Nephron progenitor cell (in vitro differentiated cells): Measurements from ENCODE around the gene NLGN1.

Experiments
- DNase-seq: peaks from one replicate; pipeline ENCODE4 v3.0.0; 2021
- H3K27ac Mint-ChIP-seq: 2 replicates; pipeline ENCODE4 v1.8.0; 2021; ENCODE audit warnings: mild to moderate bottlenecking, moderate library complexity, mixed read lengths
- H3K27me3 Mint-ChIP-seq: 2 replicates; pipeline ENCODE4 v1.8.0; 2021; ENCODE audit warnings: mild to moderate bottlenecking, low read depth, mixed read lengths; ENCODE audit not compliant: poor library complexity
- H3K36me3 Mint-ChIP-seq: 2 replicates; pipeline ENCODE4 v1.8.0; 2021; ENCODE audit warnings: low read depth, mixed read lengths
- H3K4me1 Mint-ChIP-seq: 2 replicates; pipeline ENCODE4 v1.8.0; 2021; ENCODE audit warnings: mixed read lengths
- H3K4me3 Mint-ChIP-seq: 2 replicates; pipeline ENCODE4 v1.8.0; 2021; ENCODE audit warnings: mild to moderate bottlenecking, moderate library complexity, mixed read lengths
- H3K9me3 Mint-ChIP-seq: 2 replicates; pipeline ENCODE4 v1.8.0; 2021; ENCODE audit warnings: mild to moderate bottlenecking, moderate library complexity, mixed read lengths
- TF ChIP-seq, protein P1 (sequence below): fragments of 200-600 bp; sonication (generic); IDR thresholded peaks from 2 replicates; pipeline ENCODE4 v1.5.0; 2021; ENCODE audit warnings: antibody characterized with exemption

Gene NLGN1

DNA sequence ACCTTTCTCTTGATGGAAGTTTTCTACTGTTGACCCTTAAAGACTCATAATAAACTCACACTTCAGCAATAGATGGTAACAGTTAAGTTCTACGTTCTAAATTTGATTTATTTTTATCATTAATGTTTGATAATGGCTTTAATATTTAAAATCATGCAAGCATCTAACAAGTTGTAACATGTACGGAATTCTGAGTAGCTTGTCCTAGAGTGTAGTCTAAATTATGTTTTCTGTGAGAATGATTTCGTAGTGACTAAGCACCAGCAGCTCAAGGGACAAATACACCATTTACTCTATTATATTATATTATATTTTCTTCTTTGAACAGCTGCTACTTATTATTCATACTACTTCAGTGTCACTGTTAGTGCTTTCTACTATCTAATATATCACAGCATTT lies 345.6 kb downstream of the NLGN1 start:
- Mint-ChIP-seq H3K9me3 (no peaks in the 10 kb centered on the region), H3K4me1 (no peaks in the 10 kb centered on the region), H3K27me3 (no peaks in the 10 kb centered on the region), H3K4me3 (no peak overlapping the region), H3K36me3 (no peaks in the 10 kb centered on the region), H3K27ac (no peak overlapping the region)
- no peak for DNase-seq
- TF ChIP-seq, protein P1, sequence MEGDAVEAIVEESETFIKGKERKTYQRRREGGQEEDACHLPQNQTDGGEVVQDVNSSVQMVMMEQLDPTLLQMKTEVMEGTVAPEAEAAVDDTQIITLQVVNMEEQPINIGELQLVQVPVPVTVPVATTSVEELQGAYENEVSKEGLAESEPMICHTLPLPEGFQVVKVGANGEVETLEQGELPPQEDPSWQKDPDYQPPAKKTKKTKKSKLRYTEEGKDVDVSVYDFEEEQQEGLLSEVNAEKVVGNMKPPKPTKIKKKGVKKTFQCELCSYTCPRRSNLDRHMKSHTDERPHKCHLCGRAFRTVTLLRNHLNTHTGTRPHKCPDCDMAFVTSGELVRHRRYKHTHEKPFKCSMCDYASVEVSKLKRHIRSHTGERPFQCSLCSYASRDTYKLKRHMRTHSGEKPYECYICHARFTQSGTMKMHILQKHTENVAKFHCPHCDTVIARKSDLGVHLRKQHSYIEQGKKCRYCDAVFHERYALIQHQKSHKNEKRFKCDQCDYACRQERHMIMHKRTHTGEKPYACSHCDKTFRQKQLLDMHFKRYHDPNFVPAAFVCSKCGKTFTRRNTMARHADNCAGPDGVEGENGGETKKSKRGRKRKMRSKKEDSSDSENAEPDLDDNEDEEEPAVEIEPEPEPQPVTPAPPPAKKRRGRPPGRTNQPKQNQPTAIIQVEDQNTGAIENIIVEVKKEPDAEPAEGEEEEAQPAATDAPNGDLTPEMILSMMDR, result no peak

DNA sequence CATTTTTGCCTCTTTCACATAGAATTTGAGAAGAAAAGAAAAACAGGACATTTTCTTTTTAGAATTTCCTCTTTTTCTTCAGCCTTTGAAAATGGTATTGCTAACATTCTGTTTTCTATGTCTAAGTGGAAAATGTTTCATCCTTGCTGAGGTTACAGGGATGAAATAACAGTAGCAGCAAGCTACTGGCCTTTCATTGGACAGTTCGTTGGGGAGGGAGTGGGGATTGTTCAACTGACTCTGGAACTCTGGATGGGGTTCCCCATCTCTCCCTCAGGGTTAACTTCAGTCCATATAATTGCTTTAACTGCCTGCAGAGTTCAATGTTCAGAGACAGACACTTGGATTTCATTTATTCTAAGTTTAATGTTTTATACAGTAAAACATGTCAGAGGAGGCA lies 346.0 kb downstream of the NLGN1 start:
- TF ChIP-seq, protein P1, result no peak
- DNase-seq, result no peak
- H3K4me3 Mint-ChIP-seq, result no peak overlapping the region
- no peaks in the 10 kb centered on the region for H3K36me3 Mint-ChIP-seq
- no peaks in the 10 kb centered on the region for H3K9me3 Mint-ChIP-seq
- H3K4me1 Mint-ChIP-seq, result no peaks in the 10 kb centered on the region
- no peaks in the 10 kb centered on the region for H3K27me3 Mint-ChIP-seq
- no peak overlapping the region for H3K27ac Mint-ChIP-seq

DNA sequence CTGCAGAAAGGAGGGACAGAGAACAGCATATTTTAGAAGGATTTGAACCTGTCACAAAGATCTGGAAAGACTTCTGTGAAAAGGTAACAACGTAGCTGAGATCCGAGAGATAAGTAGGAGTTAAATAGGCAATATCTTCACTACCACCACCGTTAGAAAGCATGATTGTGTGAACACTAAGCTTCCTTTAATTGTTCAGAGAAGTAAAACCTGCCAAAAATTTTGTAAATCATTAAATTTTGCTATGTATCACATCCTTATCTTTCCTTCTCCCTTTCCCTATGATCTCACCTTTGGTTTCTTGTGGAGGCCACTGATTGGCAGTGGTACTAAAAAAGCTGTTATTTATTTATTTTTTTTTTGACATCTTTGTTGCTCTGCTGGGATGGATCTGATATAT lies 346.9 kb downstream of the NLGN1 start:
- no peak for DNase-seq
- Mint-ChIP-seq H3K27me3 (no peaks in the 10 kb centered on the region), H3K27ac (no peak overlapping the region), H3K36me3 (no peaks in the 10 kb centered on the region), H3K9me3 (no peaks in the 10 kb centered on the region), H3K4me1 (no peaks in the 10 kb centered on the region), H3K4me3 (no peak overlapping the region)
- TF ChIP-seq, protein P1, result no peak

DNA sequence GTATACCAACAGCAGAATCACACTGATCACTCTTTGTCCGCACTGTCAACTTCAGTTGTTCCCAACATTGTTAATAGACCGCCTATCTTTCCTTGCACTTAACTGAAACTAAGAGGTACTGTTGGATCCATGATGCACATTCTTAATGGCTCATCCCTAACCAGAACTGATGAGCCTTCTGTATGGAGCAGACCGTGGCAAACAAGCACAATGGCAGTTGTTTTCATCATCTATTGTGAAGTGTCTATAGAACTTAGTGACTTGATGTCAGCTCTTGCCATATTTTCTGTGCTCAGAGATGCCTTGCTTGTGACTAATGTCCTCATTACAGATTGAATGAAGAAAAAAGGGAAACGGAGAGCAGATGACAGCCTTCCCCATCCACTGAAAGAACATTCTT lies 347.4 kb downstream of the NLGN1 start:
- Mint-ChIP-seq H3K27me3 (no peaks in the 10 kb centered on the region), H3K4me1 (no peaks in the 10 kb centered on the region), H3K4me3 (no peak overlapping the region), H3K36me3 (no peaks in the 10 kb centered on the region), H3K27ac (no peak overlapping the region), H3K9me3 (no peaks in the 10 kb centered on the region)
- DNase-seq, result no peak
- TF ChIP-seq, protein P1, result no peak

DNA sequence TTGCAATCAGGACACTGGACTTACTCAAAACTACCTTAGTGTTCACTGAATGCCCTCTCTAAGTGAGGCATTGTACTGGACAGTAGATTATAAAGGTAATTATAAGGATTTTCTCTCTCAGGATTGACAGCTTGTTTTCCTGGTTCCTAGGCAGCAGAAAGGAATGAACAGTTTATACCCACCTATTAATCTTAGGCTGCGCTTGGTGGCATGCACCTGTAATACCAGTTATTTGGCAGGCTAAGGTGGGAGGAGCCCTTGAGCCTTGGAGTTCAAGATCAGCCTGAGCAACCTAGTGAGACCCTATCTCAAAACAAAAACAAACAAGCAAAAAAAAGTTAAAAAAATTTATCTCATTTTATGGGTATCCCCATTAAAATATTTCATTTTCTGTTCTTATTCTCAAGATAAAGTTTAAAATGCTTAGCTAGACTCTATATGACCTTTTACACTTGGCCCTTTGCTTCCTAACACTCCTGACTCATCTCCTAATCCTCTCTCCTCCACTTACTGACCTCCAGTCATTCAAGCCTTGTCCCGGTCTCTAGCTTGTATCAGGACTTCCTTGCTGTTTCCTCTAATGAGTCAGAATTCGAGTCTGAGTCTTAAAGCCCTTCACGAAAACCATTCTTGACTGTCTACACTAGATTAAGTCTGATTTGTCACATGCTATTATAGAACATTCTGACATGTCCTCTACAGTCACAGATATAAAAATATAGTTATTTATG lies 348.6 kb downstream of the NLGN1 start:
- TF ChIP-seq, protein P1, result no peak
- no peaks in the 10 kb centered on the region for H3K9me3 Mint-ChIP-seq
- no peaks in the 10 kb centered on the region for H3K27me3 Mint-ChIP-seq
- no peak for DNase-seq
- no peak overlapping the region for H3K27ac Mint-ChIP-seq
- no peaks in the 10 kb centered on the region for H3K36me3 Mint-ChIP-seq
- H3K4me1 Mint-ChIP-seq, result no peaks in the 10 kb centered on the region
- no peak overlapping the region for H3K4me3 Mint-ChIP-seq

DNA sequence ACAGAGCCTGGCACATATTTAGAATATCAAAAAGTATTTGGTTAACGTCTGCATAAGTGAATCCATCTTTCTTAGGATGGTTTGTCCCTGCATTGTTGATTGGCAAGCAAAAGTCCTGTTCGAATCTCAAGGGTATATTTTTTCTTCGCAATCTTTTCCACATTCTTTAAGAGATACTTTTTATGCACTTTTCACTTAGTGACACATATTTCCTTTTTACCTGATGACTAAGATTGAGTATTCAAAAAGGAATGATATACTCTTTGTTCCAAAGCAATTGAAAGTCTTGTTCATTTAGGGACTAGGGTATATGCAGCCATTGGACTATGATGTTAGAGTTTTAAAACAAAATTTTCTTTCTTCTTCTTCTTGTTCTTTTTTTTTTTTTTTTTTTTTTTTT lies 349.9 kb downstream of the NLGN1 start:
- H3K27ac Mint-ChIP-seq, result no peak overlapping the region
- H3K27me3 Mint-ChIP-seq, result no peaks in the 10 kb centered on the region
- no peaks in the 10 kb centered on the region for H3K4me1 Mint-ChIP-seq
- TF ChIP-seq, protein P1, result no peak
- no peak for DNase-seq
- H3K4me3 Mint-ChIP-seq, result no peak overlapping the region
- no peaks in the 10 kb centered on the region for H3K9me3 Mint-ChIP-seq
- H3K36me3 Mint-ChIP-seq, result no peaks in the 10 kb centered on the region
